ENCODE measurements around the gene DCAF4.

DNA sequence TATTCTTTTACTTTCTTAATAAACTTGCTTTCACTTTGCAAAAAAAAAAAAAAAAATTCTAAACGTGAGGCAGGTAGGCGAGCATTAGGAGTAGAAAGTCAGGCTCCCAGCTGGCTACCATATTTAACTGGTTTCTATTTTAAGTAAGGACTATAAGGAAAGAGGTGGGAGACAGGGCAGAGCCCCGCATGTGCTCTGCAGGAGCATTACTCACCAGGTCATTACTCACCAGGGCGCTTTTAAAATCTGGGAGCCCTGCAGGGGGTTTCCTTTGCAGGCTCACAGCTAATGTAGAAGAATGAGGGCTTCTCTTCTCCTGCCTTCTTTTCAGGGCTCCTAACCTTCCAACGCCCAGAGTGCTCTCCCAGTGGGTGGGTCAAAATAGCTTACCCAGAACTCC lies 18.4 kb upstream of the DCAF4 start:
- TF ChIP-seq, protein P1, sequence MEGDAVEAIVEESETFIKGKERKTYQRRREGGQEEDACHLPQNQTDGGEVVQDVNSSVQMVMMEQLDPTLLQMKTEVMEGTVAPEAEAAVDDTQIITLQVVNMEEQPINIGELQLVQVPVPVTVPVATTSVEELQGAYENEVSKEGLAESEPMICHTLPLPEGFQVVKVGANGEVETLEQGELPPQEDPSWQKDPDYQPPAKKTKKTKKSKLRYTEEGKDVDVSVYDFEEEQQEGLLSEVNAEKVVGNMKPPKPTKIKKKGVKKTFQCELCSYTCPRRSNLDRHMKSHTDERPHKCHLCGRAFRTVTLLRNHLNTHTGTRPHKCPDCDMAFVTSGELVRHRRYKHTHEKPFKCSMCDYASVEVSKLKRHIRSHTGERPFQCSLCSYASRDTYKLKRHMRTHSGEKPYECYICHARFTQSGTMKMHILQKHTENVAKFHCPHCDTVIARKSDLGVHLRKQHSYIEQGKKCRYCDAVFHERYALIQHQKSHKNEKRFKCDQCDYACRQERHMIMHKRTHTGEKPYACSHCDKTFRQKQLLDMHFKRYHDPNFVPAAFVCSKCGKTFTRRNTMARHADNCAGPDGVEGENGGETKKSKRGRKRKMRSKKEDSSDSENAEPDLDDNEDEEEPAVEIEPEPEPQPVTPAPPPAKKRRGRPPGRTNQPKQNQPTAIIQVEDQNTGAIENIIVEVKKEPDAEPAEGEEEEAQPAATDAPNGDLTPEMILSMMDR (conservative IDR thresholded peaks at IDR 0.05 in 1 of 2, IDR thresholded peaks at IDR 0.05 in 1 of 2; ENCODE audit: low read depth in 1 of 2, low read length in 2 of 2), result no peak
- TF ChIP-seq EZH2 (IDR thresholded peaks at IDR 0.05; ENCODE audit: low read length, missing control alignments), result no peak
